Kidney capillary endothelial cell (primary cell): ENCODE results near the gene TIAL1.
"Not testable (repeated sequence)": the region's sequence is repeated elsewhere in the genome, so short reads cannot be mapped to it uniquely, and the experiment has no call there.

Experiments
- DNase-seq: peaks from one replicate; pipeline ENCODE4 v3.0.0-alpha.2; 2018; ENCODE audit warnings: low spot score

Gene TIAL1

DNA sequence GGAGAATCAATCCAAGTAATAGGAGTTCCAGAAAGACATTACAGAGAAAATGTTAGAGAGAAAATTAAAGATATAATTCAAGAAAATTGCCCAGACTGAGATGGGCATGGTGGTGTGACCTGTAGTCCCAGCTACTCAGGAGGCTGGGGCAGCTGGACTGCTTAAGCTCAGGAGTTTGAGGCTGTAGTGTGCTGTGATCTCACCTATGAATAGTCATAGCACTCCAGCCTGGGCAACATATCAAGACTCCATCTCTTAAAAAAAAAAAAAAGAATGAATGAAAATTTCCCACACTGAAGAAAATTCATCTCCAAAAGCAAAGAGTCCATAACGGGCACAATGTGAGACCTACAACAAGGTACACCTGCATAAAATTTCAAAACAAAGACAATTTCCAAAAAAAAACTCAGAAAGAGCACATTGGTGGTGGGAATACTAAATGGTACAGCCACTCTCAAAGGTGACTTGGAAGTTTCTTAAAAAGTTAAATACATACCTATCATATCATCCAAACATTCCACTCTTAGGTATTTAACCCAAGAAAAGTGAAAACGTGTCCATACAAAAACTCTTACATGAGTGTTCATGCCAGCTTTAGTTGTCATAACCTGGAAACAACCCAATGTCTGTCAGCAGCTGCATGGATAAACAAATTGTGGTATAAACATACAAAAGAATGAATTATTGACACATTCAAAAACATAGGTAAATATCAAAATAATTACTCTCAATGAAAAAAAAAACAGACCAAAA is 47.3 kb downstream of the TIAL1 start:
- DNase-seq, result no peak

DNA sequence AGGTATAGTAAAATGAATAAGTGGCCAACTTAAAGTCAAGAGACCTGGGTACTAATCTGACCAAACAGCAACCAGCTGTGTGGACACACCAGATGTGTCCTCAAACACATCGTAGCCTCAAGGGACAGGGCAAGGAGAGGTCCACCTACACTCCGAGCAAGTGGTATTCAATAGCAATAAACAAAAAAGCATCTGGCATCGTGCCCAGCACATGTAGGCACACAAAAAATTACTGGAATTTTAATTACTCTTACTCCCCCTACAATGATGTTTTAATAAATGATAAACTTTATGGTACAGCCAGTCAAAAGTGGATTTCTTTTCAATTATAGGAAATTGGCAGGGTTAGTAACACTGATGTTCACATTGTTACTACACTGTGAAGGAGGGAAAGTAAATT is 50.8 kb downstream of the TIAL1 start:
- no peak for DNase-seq

DNA sequence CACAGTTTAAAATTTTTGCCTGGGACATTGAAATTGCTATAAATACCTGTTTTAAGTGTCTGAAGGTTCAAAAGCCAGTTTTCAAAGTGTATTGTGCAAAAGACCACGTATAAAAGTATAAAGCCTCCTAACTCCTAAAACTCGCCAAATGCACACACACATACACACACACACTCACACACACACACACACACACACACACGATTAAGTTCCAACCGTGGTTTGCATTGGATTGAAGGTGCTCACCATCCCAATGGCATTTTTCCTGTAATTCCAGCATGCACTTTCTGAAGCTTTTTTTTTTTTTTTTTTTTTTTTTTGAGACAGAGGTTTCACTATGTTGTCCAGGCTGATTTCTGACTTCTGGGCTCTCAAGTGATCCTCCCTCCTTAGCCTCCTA is 51.5 kb downstream of the TIAL1 start:
- DNase-seq, result no peak

DNA sequence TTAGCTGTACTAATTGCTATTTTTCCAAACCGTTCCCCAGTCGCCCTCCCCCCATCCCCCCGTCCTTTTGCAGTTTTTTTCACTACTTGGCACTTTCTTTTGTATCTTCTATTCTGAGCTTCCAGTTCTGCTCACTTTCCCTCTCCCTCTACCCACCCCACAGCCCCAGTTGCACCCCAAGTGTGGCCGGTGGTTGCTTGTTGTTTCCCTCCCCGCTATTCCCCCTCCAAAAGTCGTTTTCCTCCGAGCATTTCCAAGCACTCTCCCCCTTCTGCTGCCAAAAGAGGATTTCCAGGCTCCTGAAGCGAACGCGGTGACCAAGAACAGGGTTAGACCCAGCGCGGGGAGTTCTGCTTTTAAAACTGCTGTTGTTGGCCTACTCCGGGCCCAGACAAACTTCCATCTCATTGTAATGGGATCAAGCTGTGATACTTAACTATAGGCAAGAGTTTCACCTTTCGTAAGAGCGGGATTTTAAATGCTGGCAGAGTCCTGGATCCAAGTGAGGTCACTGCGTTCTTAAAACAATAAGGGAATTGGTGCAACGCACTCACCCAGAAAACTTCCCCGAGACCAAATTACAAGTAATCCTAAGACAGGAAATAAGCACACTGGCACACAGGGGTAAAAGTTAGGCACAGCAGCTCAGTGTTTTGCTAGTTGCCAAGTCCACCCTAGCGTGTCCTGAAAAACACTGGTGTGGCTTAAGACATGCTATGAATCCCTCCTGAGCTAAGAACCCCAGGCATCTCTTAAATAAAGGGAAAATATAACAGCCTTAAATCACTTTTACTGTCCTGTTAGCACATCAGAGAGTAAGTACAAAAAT is 52.7 kb downstream of the TIAL1 start:
- DNase-seq, result no peak

DNA sequence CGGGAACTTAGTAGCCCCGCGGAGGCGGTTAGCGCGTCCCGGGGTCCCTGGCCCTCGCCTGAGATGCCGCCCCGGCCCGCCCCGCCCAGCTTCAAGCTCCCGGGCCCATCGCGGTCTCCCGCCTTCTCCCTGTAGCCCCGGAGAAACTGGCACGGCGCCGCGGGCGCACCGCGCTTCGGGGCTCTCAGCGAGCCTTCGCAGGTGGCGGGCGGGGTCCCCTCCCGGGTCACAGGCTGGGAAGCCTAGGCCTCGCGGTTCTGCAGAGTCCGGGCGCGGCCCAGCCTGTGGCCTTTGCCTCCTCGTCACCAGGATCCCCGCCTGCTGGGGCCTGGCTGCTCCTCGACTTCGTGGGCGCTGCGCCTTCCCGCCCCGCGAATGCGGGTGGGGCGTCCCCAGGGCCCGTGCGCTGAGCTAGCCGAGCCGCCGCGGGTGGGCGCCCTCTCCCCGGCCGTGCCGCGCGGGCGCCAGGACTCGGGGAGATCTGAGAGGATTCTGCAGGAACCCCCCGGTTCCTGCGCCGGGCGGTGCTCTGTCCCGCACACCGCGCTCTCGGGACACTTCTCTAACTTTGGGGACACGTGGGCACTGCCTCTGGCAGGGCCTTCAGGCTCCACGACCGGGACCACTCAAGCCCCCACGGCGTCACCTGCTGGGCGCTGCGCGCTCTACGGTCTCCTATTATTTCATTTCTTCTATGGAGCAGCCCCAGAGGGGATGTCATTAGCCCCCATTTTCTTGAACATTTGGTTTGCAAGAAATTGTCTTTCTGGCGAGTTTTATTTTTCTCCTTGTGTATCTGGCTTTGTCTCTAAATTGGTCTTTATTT is 53.6 kb downstream of the TIAL1 start:
- DNase-seq, result peak; percentile 44

DNA sequence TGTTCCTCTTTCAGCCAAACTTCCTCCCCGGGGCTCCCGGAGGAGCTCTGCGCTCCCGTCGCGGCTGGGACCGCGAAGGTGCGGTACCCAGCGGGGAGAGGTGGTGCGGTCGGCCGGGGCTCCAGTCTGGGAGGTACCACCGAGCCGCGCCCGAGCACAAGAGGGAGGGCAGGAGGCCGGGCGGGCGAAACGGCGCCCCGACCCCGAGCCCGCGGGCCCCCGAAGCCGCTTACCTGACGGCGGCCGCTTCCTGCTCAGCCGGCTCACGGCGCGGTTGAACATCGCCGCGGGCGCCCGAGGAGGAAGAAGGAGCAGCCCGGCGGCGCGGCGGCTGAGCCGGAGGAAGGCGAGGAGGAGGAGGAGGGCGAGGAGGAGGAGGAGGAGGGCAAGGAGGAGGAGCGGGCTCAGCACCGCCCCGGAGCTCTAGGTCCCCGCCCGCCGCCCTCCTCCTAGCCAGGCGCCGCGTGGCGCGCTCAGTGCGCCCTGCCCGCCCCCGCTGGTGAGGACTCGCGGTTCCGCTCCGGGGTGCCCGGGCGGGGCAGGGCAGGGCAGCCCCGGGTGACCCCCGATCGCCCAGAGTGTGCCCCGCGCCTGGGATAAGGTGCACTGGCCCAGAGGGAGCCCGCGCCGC is 54.3 kb downstream of the TIAL1 start, which contains the start of gene RGS10:
Gene RGS10, minus strand, starts transcription at position 363 of the 631 bp plus-strand sequence. Its CDS starts 81 bp downstream, at position 282.
- peak; percentile 53 for DNase-seq

DNA sequence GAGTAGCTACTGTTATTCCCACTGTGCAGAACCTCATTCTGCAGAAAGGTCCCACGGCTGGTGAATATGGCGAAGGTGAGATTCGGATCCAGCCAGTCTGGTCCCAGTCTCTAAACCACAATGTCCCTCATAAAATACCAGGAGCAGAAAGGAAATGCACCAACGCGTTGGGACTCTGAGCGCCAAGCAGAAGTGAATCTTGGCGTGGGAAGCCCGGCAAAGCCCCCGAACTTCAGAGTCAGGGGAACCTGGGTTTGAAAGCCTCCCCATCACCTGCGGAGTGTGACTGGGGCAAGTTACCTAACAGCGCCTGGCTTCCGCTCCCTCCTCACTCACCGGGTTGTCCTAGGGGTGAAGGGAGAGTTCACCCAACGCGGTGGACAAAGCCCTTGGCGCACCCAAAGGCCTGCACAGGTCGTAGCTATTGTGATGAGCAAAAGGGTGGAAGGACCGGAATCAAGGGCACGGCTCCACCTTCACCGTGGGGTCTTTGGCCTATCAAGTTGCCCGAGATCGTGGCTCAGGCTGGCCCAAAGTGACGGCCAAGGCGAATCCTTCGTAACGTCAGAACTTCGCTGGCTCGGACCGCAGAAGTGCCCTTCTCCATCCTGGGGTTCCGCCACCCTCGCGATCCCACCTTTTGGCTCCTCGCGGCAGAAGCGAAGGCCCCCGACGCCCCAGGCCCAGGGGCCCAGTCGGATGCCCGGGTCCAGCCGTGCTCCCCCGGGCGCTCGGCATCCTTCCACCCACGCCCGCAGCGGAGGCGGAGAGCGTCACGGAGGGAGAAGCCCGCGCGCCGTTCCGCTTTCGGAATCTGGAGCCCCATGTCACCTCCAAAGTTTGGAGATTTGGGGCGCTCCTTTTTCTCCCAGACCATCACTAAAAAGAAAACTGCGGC is 55.1 kb downstream of the TIAL1 start:
- DNase-seq, result no peak

DNA sequence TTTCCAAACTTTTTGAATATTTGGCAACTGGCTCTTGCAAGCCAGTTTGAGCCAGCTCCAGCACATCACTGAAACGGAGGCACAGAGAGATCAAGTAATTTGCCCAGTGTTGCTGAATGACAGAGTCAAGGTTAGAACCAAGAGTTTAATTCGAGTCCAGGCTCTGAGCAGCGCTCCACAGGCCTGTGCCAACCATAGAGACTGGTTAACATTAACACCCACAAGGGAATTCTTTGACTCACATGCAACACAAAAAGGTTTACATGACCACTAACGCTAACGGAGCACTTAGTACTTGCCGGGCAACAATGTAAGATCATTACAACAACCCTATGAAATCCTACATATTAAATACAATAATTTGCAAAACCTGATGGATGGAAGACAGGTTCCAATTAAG is 55.7 kb downstream of the TIAL1 start:
- no peak for DNase-seq

DNA sequence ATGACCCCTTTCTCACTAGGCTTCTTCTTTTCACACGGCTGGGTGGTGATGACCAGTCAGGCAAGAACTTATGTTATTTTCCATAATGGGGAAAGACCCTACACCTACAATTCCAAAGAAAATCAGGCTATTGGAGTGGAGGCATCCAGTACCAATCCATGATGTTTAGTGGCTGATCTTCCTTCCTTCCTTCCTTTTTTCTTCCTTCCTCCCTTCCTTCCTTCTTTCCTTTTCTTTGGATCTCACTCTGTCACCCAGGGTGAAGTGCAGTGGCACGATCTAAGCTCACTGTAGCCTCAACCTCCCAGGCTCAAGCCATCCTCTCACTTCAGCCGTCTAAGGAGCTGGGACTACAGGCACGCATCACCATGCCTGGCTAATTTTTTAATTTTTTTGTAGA is 56.7 kb downstream of the TIAL1 start:
- DNase-seq, result no peak

DNA sequence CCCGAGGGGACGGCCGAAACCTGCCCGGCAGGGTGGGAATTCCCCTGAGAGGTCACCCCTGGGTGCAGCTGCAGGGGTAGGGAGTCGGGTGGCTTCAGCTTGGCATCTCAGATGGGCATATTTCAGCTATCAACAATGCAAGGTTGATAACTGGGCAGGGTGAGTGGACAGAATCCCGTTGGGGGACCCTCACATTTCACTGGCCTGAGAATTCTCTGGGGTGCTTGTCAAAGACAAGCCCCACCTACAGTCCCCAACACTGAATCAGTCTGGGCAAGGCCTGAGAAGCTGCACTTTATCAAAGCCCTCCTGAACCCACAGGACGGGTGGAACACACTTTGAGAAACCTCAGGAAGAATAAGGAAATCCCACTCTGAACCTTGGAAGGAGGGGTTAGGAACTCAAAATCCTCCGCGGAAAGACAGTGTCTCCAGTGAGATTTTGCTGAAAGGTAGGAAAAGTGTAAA is 57.4 kb downstream of the TIAL1 start:
- no peak for DNase-seq

DNA sequence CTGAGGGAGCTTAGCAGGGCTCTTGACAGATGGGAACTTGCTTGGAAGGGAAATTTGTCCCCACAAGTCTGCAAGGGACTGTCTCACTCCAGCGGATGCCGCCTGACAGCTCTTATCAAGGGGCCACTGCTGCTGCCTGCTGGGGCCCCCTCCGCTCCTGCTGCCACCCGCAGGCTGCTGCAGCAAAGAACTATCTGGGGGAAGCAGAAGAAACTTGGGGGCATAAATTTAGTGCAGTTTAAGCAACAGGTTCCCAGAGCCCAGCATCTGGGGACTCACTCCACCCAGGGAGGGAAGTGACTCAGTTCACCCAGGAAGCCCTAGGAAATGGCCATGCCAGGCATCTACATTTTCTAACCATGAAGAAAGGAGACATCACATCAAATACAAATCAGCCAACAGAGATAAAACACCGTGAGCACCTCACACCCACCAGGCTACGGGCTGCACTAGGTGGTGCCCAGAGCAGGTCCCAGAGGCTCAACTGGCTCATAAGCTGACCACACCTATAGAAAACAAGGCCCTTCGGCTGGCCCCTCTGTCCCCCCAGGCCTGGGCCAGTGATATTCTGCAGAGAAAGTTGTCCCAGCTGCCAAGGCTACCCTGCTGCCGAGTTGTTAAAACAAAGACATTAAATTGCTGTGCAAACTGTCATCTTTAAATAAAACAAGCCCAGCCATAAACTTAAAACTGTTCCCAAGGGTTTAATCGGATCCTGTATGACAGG is 58.0 kb downstream of the TIAL1 start:
- DNase-seq, result no peak

DNA sequence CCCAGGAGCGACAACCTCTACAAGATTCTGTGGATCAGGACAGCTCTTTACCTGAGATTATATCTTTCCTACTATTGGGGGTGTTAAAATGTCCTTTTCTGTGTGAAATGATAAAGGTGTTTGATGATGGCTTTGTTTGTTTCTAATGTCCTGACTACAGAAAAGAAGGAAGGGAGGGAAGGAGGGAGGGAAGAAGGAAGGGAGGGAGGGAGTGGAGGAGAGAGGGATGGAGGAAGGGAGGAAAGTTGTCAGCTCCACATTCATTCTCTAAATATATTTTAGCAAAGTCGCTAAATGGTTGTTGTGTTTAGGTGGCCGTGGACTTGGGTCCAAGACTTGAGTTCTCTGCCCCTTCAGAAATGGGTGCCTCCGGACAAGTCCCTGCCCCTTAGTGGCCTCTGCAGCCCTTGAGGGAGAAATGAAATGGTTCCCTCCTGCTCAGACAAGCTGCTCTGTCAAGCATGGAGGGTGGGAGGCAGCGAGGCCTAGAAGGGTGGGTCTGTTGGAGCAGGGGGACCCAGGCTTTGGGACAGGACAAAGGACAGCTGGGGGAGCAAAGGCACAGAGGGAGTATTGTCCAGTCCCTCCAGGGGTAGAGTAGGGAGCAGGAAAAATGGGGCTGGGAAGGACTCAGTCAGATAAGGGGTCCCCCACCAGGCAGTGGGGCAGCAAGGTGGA is 58.7 kb downstream of the TIAL1 start:
- DNase-seq, result no peak

DNA sequence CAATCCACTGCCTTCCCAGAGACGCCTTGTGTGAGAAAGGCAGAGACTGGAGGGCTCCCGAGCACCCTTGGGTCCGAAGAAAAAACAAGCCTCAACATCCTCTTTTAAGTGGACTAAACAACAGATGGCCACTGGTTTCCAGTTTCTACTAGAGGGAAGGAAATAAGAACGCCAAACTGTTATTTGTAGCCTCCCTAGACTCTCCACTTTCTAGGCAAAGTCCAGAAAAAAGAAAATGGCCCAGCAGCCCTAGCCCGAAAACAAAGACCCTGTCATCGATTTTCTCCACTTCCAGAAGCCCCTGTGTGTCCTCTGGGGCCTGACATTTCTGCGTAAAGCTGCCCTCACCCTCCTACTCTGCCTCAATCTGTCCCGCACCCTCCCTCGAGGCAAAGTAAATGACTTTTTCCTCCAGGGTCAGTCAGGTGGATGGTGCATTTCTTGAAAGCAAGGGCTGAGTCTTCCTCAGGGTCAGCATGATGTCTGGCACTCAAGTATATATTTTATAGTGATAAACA is 60.2 kb downstream of the TIAL1 start:
- DNase-seq, result no peak

DNA sequence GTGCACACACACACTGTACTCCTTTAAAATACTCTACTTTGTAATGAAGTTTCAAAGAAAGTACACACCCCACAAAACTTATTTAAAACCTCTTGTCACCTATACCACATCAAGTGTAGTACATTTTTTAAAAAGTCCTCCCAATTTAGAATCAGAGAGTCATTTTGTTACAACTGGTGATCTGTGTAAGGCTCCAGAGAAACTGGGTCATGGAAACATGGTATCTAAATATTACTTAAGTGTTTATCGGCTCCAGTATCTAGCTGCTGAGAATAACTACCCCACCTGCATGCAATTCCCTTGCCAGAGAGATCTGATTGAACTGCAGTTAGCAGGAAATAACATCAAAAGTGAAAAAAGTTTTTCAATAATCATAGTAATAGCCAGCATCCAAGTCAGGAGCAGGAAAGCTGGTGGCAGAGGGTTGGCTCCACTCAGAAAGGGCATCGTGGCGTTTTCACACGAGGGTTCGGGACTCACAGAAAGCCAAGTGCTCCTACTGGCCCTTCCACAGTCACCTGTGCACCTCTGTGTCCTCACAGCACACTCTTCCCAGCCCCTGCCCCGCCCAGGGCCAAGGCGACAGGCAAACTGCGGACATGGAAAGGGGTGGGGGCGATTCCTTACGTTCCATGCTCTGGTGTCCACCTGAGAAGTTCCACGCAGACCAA is 60.8 kb downstream of the TIAL1 start:
- DNase-seq, result no peak

DNA sequence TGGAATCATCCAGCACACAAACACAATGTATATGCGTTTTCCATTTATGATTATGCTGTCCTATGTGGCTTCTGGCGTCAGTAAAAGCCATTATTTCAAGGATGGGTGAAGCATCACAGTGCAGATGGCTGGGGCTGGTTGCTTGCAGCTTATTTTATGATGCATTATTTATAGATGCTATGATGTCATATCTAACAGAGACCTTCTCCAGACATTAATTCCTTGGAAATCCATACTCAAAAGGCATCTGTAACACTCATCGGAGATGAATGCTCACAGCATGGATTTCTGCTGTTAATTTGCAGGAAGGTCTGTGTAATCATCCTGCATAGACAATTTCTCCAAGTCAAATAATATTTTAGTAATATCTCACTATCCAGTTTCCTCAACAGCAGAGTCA is 61.5 kb downstream of the TIAL1 start:
- DNase-seq, result no peak

DNA sequence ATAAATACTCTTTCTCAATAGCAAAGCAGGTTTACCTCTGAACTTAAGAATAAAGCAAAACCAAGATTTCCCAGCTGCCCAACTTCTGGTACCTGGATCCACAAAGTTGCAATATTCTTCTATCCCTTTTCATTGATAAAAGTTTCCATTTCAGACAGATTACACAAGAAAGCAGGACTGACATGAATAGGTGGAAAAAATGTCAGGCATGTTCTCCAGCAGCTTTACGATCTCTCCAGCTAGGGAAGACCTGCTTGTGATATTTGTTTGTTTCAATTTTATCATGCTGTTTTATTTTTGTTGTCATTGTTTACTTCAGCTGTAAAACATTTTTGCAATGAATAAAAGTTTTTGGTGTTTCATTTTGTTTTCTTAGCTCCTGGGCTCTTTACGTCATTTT is 63.3 kb downstream of the TIAL1 start:
- DNase-seq, result no peak

DNA sequence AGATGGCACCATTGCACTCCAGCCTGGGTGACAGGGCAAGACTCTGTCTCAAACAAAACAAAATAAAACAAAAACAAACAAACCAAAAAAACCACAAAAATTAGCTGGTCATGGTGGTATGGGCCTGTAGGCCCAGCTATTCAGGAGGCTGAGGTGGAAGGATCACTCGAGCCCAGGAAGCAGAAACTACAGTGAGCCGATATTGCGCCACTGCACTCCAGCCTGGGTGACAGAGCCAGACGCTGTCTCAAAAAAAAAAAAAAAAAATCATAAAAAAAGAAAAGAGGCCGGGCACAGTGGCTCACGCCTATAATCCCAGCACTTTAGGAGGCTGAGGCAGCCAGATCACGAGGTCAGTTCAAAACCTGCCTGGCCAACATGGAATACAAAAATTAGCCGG is 64.0 kb downstream of the TIAL1 start:
- DNase-seq, result not testable (repeated sequence)

DNA sequence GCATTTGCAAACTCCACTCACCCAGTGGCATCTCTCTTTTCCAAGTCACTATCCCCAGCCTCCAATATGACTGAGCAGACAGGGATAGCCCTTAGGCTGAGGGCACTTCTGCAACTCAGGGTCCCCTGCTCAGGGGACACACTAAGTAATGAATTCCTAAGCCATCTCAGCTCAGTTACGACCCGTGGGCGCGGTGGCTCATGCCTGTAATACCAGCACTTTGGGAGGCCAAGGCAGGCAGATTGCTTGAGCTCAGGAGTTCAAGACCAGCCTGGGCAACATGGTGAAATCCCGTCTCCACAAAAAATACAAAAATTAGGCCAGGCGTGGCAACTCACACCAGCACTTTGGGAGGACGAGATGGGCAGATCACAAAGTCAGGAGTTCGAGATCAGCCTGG is 64.5 kb downstream of the TIAL1 start:
- DNase-seq, result not testable (repeated sequence)

DNA sequence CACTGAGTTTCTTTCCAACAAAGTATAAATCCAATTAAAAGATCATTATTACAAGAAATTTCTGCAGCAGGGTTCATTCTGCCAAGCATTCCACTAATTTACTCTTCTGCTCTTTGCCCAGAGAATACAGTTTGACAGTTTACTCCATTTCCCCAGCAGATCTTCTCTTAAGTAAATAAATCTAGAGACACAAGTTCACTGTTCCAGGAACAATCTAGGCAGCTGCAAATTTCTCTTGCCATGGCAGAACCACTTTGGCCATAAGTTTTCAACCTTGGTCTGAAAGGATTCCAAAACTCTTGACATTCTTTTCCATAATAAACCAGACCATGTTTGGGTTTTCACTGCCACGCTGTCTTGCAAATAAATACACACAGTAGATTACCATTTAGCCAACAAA is 65.7 kb downstream of the TIAL1 start:
- DNase-seq, result no peak
